GM23338 (cell line): ENCODE results near the gene COMMD2. TPM values are rescaled to one million over a fixed set of nuclear protein-coding genes. Genes with fewer than 3 reads are reported as not detected.

ENCODE experiments used
- ATAC-seq: fragments of 200-7000 bp; cut with Tn5 transposase; 3 replicates; pipeline ENCODE4 v1.9.1; 2020
- DNase-seq: peaks from one replicate; pipeline ENCODE4 v3.0.0-alpha.2; 2015; ENCODE audit warnings: low spot score
- H2AFZ ChIP-seq: fragments of 200-600 bp; sonication (generic); 2 replicates; pipeline ENCODE4 v1.8.0; 2016; ENCODE audit warnings: antibody characterized with exemption, mild to moderate bottlenecking, moderate library complexity
- H3F3A ChIP-seq: fragments of 200-600 bp; sonication (generic); replicated peaks from 2 replicates; pipeline ENCODE4 v1.8.0; 2017; ENCODE audit warnings: antibody characterized with exemption, mixed run types, low read depth
- H3K27ac ChIP-seq: fragments of 200-600 bp; sonication (generic); 2 replicates; pipeline ENCODE4 v1.6.1; 2016; ENCODE audit warnings: low read depth
- H3K27me3 ChIP-seq: fragments of 200-600 bp; sonication (generic); 2 replicates; pipeline ENCODE4 v1.8.0; 2016; ENCODE audit warnings: mild to moderate bottlenecking, mixed run types, moderate library complexity; ENCODE audit not compliant: insufficient read depth
- H3K36me3 ChIP-seq: fragments of 200-600 bp; sonication (generic); 2 replicates; pipeline ENCODE4 v1.8.0; 2016; ENCODE audit warnings: mild to moderate bottlenecking; ENCODE audit not compliant: insufficient read depth
- H3K4me1 ChIP-seq: fragments of 200-600 bp; sonication (generic); 2 replicates; pipeline ENCODE4 v1.8.0; 2016; ENCODE audit warnings: mild to moderate bottlenecking, moderate library complexity; ENCODE audit not compliant: insufficient read depth
- H3K4me2 ChIP-seq: fragments of 200-600 bp; sonication (generic); 2 replicates; pipeline ENCODE4 v1.7.1; 2017; ENCODE audit warnings: mixed run types
- H3K4me3 ChIP-seq: fragments of 200-600 bp; sonication (generic); 2 replicates; pipeline ENCODE4 v1.6.1; 2016; ENCODE audit warnings: mixed run types
- H3K79me2 ChIP-seq: fragments of 200-600 bp; sonication (generic); replicated peaks from 2 replicates; pipeline ENCODE4 v1.8.0; 2017; ENCODE audit warnings: mild to moderate bottlenecking; ENCODE audit not compliant: insufficient read depth
- H3K9me2 ChIP-seq: fragments of 200-600 bp; sonication (generic); 2 replicates; pipeline ENCODE4 v1.8.0; 2017; ENCODE audit not compliant: insufficient read depth
- H4K20me1 ChIP-seq: fragments of 200-600 bp; sonication (generic); replicated peaks from 2 replicates; pipeline ENCODE4 v1.8.0; 2017; ENCODE audit warnings: mild to moderate bottlenecking; ENCODE audit not compliant: insufficient read depth
- H3K27ac Mint-ChIP-seq: 2 replicates; pipeline ENCODE4 v1.8.0; 2020; ENCODE audit warnings: inconsistent platforms, mild to moderate bottlenecking, moderate library complexity, mixed read lengths
- H3K27me3 Mint-ChIP-seq: 3 replicates; pipeline ENCODE4 v1.8.0; 2022; ENCODE audit warnings: low read depth, mild to moderate bottlenecking, moderate library complexity, mixed read lengths, inconsistent platforms; ENCODE audit not compliant: insufficient read depth, poor library complexity
- H3K36me3 Mint-ChIP-seq: 3 replicates; pipeline ENCODE4 v1.8.0; 2021; ENCODE audit warnings: low read depth, mild to moderate bottlenecking, inconsistent platforms, moderate library complexity, mixed read lengths
- H3K4me1 Mint-ChIP-seq: 3 replicates; pipeline ENCODE4 v1.8.0; 2020; ENCODE audit warnings: mild to moderate bottlenecking, inconsistent platforms, mixed read lengths
- H3K4me3 Mint-ChIP-seq: 3 replicates; pipeline ENCODE4 v1.8.0; 2021; ENCODE audit warnings: moderate library complexity, mild to moderate bottlenecking, inconsistent platforms, mixed read lengths
- H3K9me3 Mint-ChIP-seq: 3 replicates; pipeline ENCODE4 v1.8.0; 2020; ENCODE audit warnings: moderate library complexity, mild to moderate bottlenecking, inconsistent platforms, mixed read lengths
- CREB1 ChIP-seq: fragments of 250-450 bp; sonication (Bioruptor Pico); IDR thresholded peaks from 2 replicates; pipeline ENCODE4 v1.5.0; 2020; ENCODE audit warnings: low read depth, mild to moderate bottlenecking, moderate library complexity
- EZH2 ChIP-seq: fragments of 200-600 bp; sonication (generic); IDR thresholded peaks from one replicate; pipeline ENCODE4 v1.8.0; 2017; ENCODE audit warnings: antibody characterized with exemption, mild to moderate bottlenecking, low read depth; ENCODE audit not compliant: unreplicated experiment
- EZH2phosphoT487 ChIP-seq: fragments of 200-600 bp; sonication (generic); IDR thresholded peaks from one replicate; pipeline ENCODE4 v1.8.1; 2018; ENCODE audit warnings: antibody characterized with exemption; ENCODE audit not compliant: unreplicated experiment
- JUNB ChIP-seq: IDR thresholded peaks from one replicate; pipeline ENCODE4 v1.6.1; 2016; ENCODE audit warnings: antibody characterized with exemption; ENCODE audit not compliant: unreplicated experiment
- NANOG ChIP-seq: IDR thresholded peaks from 2 replicates; pipeline ENCODE4 v1.6.1; 2016; ENCODE audit warnings: antibody characterized with exemption, borderline replicate concordance
- POLR2AphosphoS5 ChIP-seq: IDR thresholded peaks from 2 replicates; pipeline ENCODE4 v1.6.1; 2016; ENCODE audit warnings: antibody characterized with exemption, low read depth
- STAT1 ChIP-seq: IDR thresholded peaks from one replicate; pipeline ENCODE4 v1.6.1; 2016; ENCODE audit warnings: antibody characterized with exemption; ENCODE audit not compliant: unreplicated experiment
- ZNF114 ChIP-seq: fragments of 250-450 bp; sonication (Bioruptor Pico); IDR thresholded peaks from 2 replicates; pipeline ENCODE4 v1.5.0; 2020; ENCODE audit warnings: mild to moderate bottlenecking, moderate library complexity
- ZNF331 ChIP-seq: fragments of 250-450 bp; sonication (Bioruptor Pico); IDR thresholded peaks from 2 replicates; pipeline ENCODE4 v1.5.0; 2020; ENCODE audit warnings: low read depth, mild to moderate bottlenecking, moderate library complexity
- polyA plus RNA-seq: library from polyadenylated mRNA; unstranded; fragments of >200 nt; fragmentation: Nextera tagmentation; extraction: Ambion mirVana; gene quantifications from 2 replicates; pipeline ENCODE4 v1.2.1, GENCODE V29; 2016
- total RNA-seq: library from RNA; depleted of rRNA; stranded (reverse); fragments of >200 nt; shearing (Covaris generic); gene quantifications from 2 replicates; pipeline ENCODE4 v1.2.3, GENCODE V29; 2014
- TF ChIP-seq, protein P1 (sequence below): IDR thresholded peaks from 2 replicates; pipeline ENCODE4 v1.6.1; 2016; ENCODE audit warnings: antibody characterized with exemption
- TF ChIP-seq, protein P2 (sequence below): IDR thresholded peaks from one replicate; pipeline ENCODE4 v1.6.1; 2018; ENCODE audit warnings: antibody characterized with exemption; ENCODE audit not compliant: unreplicated experiment
- TF ChIP-seq, protein P3 (sequence below): fragments of 250-450 bp; sonication (Bioruptor Pico); IDR thresholded peaks from 2 replicates; pipeline ENCODE4 v1.5.0; 2020; ENCODE audit warnings: mild to moderate bottlenecking, moderate library complexity
- TF ChIP-seq, protein P4 (sequence below), 2 experiments: fragments of 200-600 bp in 1 of 2; sonication (generic) in 1 of 2; conservative IDR thresholded peaks; 2 replicates each; pipeline versions ENCODE4 v1.5.1 to v1.6.1; 2016 to 2017; ENCODE audit warnings: antibody characterized with exemption in 2 of 2, low read depth in 2 of 2, mild to moderate bottlenecking in 2 of 2, moderate library complexity in 1 of 2

Gene COMMD2
- total and polyA plus RNA-seq, 2 experiments from 2014 or later = 55.5 to 61.1 TPM

DNA sequence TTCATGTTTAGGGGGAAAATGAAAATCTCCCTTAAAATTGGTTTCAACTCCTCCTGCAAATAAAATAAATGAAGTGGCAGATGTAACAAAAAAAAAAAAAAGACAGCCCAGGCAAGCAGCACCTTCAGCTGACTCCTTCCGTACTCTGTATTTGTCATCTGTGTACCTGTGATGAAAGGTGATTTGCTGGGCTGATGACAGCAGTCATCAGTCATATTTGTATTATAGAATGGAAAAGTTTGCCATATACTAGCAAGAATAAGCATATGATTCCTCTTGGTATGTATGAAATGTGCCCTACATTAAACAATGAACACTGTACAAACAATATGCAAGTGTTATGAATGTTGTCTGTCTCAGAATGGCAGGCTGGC lies 50.3 kb downstream of the COMMD2 start:
- no peak overlapping the region for H3K27ac Mint-ChIP-seq
- Histone ChIP-seq H3K4me2 (no peak overlapping the region), H3K79me2 (no peaks in the 10 kb centered on the region), H3K4me1 (peaks cover 9% of the 10 kb centered on the region), H2AFZ (no peak overlapping the region), H3K36me3 (peaks cover 7% of the 10 kb centered on the region; the same call in 1 of the 2 replicates), H3K4me3 (no peak overlapping the region), H3K27ac (no peak overlapping the region), H3F3A (no peaks in the 10 kb centered on the region), H3K9me2 (0 out of 2 replicates have a peak, but pooled peaks cover 3% of the 10 kb centered on the region), H3K27me3 (no peaks in the 10 kb centered on the region), H4K20me1 (no peaks in the 10 kb centered on the region)
- H3K4me1 Mint-ChIP-seq = peaks cover 12% of the 10 kb centered on the region; the same call in 2 of the 3 replicates
- no peak for DNase-seq
- TF ChIP-seq, protein P1, sequence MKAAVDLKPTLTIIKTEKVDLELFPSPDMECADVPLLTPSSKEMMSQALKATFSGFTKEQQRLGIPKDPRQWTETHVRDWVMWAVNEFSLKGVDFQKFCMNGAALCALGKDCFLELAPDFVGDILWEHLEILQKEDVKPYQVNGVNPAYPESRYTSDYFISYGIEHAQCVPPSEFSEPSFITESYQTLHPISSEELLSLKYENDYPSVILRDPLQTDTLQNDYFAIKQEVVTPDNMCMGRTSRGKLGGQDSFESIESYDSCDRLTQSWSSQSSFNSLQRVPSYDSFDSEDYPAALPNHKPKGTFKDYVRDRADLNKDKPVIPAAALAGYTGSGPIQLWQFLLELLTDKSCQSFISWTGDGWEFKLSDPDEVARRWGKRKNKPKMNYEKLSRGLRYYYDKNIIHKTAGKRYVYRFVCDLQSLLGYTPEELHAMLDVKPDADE = no peak
- TF ChIP-seq POLR2AphosphoS5 (no peak), ZNF114 (CRISPR knock-in tag) (no peak), CREB1 (CRISPR knock-in tag) (no peak), STAT1 (no peak), ZNF331 (CRISPR knock-in tag) (no peak), EZH2phosphoT487 (no peak), NANOG (no peak), JUNB (no peak), EZH2 (no peak)
- TF ChIP-seq, protein P2, sequence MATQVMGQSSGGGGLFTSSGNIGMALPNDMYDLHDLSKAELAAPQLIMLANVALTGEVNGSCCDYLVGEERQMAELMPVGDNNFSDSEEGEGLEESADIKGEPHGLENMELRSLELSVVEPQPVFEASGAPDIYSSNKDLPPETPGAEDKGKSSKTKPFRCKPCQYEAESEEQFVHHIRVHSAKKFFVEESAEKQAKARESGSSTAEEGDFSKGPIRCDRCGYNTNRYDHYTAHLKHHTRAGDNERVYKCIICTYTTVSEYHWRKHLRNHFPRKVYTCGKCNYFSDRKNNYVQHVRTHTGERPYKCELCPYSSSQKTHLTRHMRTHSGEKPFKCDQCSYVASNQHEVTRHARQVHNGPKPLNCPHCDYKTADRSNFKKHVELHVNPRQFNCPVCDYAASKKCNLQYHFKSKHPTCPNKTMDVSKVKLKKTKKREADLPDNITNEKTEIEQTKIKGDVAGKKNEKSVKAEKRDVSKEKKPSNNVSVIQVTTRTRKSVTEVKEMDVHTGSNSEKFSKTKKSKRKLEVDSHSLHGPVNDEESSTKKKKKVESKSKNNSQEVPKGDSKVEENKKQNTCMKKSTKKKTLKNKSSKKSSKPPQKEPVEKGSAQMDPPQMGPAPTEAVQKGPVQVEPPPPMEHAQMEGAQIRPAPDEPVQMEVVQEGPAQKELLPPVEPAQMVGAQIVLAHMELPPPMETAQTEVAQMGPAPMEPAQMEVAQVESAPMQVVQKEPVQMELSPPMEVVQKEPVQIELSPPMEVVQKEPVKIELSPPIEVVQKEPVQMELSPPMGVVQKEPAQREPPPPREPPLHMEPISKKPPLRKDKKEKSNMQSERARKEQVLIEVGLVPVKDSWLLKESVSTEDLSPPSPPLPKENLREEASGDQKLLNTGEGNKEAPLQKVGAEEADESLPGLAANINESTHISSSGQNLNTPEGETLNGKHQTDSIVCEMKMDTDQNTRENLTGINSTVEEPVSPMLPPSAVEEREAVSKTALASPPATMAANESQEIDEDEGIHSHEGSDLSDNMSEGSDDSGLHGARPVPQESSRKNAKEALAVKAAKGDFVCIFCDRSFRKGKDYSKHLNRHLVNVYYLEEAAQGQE = no peak
- TF ChIP-seq, protein P3, sequence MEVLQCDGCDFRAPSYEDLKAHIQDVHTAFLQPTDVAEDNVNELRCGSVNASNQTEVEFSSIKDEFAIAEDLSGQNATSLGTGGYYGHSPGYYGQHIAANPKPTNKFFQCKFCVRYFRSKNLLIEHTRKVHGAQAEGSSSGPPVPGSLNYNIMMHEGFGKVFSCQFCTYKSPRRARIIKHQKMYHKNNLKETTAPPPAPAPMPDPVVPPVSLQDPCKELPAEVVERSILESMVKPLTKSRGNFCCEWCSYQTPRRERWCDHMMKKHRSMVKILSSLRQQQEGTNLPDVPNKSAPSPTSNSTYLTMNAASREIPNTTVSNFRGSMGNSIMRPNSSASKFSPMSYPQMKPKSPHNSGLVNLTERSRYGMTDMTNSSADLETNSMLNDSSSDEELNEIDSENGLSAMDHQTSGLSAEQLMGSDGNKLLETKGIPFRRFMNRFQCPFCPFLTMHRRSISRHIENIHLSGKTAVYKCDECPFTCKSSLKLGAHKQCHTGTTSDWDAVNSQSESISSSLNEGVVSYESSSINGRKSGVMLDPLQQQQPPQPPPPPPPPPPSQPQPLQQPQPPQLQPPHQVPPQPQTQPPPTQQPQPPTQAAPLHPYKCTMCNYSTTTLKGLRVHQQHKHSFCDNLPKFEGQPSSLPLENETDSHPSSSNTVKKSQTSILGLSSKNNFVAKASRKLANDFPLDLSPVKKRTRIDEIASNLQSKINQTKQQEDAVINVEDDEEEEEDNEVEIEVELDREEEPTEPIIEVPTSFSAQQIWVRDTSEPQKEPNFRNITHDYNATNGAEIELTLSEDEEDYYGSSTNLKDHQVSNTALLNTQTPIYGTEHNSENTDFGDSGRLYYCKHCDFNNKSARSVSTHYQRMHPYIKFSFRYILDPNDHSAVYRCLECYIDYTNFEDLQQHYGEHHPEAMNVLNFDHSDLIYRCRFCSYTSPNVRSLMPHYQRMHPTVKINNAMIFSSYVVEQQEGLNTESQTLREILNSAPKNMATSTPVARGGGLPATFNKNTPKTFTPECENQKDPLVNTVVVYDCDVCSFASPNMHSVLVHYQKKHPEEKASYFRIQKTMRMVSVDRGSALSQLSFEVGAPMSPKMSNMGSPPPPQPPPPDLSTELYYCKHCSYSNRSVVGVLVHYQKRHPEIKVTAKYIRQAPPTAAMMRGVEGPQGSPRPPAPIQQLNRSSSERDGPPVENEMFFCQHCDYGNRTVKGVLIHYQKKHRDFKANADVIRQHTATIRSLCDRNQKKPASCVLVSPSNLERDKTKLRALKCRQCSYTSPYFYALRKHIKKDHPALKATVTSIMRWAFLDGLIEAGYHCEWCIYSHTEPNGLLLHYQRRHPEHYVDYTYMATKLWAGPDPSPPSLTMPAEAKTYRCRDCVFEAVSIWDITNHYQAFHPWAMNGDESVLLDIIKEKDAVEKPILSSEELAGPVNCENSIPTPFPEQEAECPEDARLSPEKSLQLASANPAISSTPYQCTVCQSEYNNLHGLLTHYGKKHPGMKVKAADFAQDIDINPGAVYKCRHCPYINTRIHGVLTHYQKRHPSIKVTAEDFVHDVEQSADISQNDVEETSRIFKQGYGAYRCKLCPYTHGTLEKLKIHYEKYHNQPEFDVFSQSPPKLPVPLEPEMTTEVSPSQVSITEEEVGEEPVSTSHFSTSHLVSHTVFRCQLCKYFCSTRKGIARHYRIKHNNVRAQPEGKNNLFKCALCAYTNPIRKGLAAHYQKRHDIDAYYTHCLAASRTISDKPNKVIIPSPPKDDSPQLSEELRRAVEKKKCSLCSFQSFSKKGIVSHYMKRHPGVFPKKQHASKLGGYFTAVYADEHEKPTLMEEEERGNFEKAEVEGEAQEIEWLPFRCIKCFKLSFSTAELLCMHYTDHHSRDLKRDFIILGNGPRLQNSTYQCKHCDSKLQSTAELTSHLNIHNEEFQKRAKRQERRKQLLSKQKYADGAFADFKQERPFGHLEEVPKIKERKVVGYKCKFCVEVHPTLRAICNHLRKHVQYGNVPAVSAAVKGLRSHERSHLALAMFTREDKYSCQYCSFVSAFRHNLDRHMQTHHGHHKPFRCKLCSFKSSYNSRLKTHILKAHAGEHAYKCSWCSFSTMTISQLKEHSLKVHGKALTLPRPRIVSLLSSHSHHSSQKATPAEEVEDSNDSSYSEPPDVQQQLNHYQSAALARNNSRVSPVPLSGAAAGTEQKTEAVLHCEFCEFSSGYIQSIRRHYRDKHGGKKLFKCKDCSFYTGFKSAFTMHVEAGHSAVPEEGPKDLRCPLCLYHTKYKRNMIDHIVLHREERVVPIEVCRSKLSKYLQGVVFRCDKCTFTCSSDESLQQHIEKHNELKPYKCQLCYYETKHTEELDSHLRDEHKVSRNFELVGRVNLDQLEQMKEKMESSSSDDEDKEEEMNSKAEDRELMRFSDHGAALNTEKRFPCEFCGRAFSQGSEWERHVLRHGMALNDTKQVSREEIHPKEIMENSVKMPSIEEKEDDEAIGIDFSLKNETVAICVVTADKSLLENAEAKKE = no peak
- TF ChIP-seq, protein P4, sequence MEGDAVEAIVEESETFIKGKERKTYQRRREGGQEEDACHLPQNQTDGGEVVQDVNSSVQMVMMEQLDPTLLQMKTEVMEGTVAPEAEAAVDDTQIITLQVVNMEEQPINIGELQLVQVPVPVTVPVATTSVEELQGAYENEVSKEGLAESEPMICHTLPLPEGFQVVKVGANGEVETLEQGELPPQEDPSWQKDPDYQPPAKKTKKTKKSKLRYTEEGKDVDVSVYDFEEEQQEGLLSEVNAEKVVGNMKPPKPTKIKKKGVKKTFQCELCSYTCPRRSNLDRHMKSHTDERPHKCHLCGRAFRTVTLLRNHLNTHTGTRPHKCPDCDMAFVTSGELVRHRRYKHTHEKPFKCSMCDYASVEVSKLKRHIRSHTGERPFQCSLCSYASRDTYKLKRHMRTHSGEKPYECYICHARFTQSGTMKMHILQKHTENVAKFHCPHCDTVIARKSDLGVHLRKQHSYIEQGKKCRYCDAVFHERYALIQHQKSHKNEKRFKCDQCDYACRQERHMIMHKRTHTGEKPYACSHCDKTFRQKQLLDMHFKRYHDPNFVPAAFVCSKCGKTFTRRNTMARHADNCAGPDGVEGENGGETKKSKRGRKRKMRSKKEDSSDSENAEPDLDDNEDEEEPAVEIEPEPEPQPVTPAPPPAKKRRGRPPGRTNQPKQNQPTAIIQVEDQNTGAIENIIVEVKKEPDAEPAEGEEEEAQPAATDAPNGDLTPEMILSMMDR (conservative IDR thresholded peaks at IDR 0.05; ENCODE audit: low read depth in 2 of 2) = no peak
- H3K36me3 Mint-ChIP-seq = peaks cover 22% of the 10 kb centered on the region
- peaks cover 31% of the 10 kb centered on the region for H3K9me3 Mint-ChIP-seq
- no peak overlapping the region for H3K4me3 Mint-ChIP-seq
- H3K27me3 Mint-ChIP-seq = peaks cover 12% of the 10 kb centered on the region
- ATAC-seq = no peak
